GM13976 (cell line): ENCODE measurements around the gene EID3.
"Not testable (repeated sequence)": the region's sequence is repeated elsewhere in the genome, so short reads cannot be mapped to it uniquely, and the experiment has no call there.

Experiments used
- DNase-seq: peaks from one replicate; pipeline ENCODE4 v3.0.0; 2012; ENCODE audit warnings: low spot score
- CTCF ChIP-seq: IDR thresholded peaks from 2 replicates; pipeline ENCODE4 v1.5.1; 2012; ENCODE audit warnings: borderline replicate concordance, mild to moderate bottlenecking; ENCODE audit not compliant: insufficient read depth; ENCODE audit errors: extremely low read depth, missing control alignments, control extremely low read depth
- in situ Hi-C: fragments of 300-500 bp; cut with MboI; formaldehyde crosslinking; loops from one replicate; pipeline ENCODE4 v1.12.0; 2022; ENCODE audit warnings: low sequenced_read_pairs, mixed read lengths, inconsistent platforms; ENCODE audit not compliant: unreplicated experiment

Gene EID3

GRCh38 chr12:104303538-104304151, at the start of gene EID3:
Gene EID3, plus strand, starts transcription at chr12:104303739. Its CDS starts 196 bp downstream, at chr12:104303935.
- in situ Hi-C loops, result no loop called here
- DNase-seq, result peak; percentile 94
- TF ChIP-seq CTCF, result no peak

- in situ Hi-C loops, result no loop called here
- no peak for TF ChIP-seq CTCF
- DNase-seq, result no peak
Measured at GRCh38 chr12:104257913-104258472, 45.5 kb upstream of the EID3 start.

- in situ Hi-C loops, result no loop called here
- TF ChIP-seq CTCF, result no peak
- no peak for DNase-seq
Measured at GRCh38 chr12:104258476-104259067, 45.0 kb upstream of the EID3 start.

GRCh38 chr12:104263026-104263425, 40.5 kb upstream of the EID3 start:
- no peak for DNase-seq
- in situ Hi-C loops, result no loop called here
- no peak for TF ChIP-seq CTCF

GRCh38 chr12:104263580-104264358, 39.8 kb upstream of the EID3 start:
- no peak for TF ChIP-seq CTCF
- in situ Hi-C loops, result no loop called here
- DNase-seq, result no peak

GRCh38 chr12:104265436-104265835, 38.1 kb upstream of the EID3 start:
- in situ Hi-C loops, DNase-seq: not testable (repeated sequence)

- in situ Hi-C loops, result no loop called here
- DNase-seq, result no peak
- no peak for TF ChIP-seq CTCF
Measured at GRCh38 chr12:104272938-104273337, 30.6 kb upstream of the EID3 start.
